CMK (cell line): ENCODE measurements around the gene STATH.
"Not testable (repeated sequence)": the region's sequence is repeated elsewhere in the genome, so short reads cannot be mapped to it uniquely, and the experiment has no call there.

ENCODE experiments used
- DNase-seq: peaks from one replicate; pipeline ENCODE4 v3.0.0-alpha.2; 2010; ENCODE audit warnings: low read depth

STATH gene, protein sequence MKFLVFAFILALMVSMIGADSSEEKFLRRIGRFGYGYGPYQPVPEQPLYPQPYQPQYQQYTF

DNA sequence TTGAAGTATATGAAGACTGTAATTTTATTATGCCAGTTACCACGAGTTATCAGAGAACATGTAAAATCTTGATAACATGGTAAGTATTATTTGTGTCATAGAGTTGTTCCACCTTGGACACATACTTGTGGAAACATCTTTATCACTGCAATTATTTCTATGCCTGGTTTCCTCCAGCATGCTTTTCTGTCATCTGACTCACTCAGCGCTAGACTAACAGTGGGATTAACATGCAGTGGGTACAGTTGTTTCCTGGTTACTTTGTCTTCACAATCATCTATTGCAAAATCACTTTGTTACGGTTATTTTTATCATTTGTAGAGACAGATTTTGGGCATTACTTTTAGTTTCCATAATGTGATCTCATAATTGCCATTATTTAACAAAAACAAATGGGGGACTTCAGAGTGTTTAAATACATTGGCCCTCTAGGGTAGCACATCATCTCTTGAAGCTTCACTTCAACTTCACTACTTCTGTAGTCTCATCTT, at the start of gene STATH:
STATH (plus strand) TSS at position 441 of the 491 bp plus-strand sequence. CDS start 2,472 bp downstream, outside the sequence.
- no peak for DNase-seq

DNA sequence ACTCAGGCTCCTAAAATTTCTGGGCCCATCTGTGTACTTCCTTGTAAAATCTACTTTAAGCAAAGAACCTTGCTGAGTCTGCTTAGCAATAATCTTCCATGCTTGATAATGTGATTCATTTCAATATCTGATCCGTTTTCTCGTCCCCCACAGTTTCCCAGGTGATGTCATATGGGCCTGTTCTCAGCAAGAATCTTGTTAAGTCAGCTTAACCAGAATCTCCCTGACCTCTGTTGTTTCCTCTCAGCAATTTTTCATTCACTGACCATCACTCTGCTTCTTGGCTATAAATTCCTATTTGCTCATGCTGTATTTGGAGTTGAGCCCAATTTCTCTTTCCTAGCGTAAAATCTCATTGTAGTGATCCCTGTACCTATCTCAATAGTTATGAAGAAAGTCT, 44.2 kb upstream of the STATH start:
- DNase-seq, result no peak

DNA sequence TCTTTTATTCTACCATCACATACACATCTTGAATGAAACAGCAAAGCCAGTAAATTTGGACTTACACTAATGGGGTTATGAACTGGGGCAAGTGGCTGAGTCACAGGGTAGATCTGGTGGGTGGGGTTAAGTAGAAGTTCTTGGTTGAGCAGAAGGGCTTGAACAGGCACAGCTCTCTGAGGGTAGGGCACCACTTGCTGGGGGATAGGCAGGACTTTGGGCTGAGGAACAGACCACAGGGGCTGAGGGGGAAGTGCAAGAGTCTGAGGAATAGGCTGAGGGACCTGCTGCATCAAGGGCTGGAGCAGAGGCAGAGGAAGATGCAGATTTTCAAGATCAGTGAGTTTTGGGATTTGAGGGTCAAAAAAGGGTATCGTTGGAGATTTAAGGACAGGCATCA, 38.6 kb upstream of the STATH start:
- no peak for DNase-seq

DNA sequence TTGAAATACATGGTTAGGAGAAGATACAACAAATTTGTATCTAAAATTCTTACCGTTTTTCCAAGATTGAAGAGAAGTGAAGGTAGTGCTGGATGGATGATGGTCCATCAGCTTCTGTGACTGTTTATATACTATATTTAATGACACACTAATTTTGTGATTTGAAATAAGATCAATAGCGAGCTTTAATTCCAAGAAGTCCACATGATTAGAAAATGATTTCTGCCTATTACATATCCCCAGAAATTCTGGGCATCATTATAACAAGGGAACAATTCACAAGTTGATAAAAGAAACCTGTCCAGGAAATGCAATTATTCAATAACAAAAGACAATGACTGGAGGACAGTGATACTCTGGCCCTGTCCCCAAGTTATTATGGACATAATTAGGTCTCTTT, 30.1 kb upstream of the STATH start, which contains the start of gene CSN2:
CSN2 (minus strand) TSS at position 101 of the 400 bp plus-strand sequence. CDS start 4,733 bp downstream, outside the sequence.
- no peak for DNase-seq

DNA sequence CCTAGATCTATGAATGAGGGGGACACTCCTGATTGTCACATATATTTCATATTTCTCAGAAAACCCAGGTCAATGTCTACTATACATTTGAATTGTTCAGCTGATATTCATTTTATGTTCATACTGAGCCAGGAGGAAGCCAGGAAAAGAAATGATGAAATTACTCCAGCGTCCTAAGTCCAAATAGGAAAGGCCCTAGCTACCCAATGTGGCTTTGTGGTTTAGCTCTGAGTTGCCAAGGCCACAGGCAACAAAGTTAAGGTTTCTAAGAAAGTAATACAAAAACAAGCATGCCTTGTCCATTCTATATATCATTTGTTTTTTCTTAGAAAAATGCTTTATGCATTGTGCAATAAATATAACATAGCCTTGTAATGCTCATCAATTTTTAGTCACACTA, 25.7 kb upstream of the STATH start:
- peak; percentile 18 for DNase-seq

DNA sequence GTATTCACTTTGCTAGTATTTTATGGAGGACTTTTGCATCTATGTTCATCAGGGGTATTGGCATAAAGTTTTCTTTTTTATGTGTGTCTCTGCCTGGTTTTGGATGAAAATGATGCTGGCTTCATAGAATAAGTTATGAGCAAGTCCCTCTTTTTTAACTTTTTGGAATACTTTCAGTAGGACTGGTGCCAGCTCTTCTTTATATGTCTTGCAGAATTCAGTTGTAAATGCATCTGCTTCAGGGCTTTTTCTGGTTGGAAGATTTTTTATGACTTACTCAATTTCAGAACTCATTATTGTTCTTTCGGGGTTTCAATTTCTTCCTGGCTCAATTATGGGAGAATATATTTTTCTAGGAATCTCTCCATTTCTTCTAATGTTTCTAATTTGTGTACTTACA, 21.1 kb upstream of the STATH start:
- no peak for DNase-seq

DNA sequence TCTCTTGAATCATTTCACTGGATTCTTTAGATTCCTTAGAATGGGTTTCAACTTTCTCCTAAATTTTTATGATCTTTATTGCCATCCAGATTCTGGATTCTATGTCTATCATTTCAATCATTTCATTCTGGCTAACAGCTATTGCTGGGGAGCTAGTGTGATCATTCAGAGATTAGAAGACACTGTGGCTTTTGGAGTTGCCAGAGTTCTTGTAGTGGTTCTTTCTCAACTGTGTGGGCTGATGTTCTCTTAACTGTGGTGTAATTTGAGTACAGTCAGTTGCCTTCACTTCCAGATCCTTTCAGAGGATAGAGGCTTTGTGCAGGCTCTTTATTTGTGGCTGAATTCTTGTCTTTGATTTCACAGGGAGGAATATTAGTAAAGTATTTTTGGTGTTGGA, 18.2 kb upstream of the STATH start:
- DNase-seq, result no peak

DNA sequence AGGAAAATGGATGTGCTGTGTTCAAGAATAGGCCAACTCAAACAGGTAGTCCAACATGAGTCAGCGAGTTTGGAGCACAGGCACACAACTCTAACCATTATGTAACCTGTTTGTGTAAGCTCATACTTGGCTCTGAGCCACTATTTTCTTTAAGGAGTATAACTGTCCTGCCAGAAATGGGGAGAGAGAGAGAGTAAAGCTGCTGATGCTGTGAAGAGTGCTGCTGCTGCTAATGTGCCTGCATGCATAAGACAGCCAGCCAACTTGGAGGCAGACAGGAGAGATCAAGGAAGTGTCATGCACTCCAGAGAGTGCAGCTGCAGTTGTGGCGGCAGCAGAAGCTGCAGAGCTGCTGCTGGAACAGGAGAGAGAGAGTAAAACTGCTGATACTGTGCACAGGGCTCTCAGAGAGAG, 11.7 kb upstream of the STATH start:
- no peak for DNase-seq

DNA sequence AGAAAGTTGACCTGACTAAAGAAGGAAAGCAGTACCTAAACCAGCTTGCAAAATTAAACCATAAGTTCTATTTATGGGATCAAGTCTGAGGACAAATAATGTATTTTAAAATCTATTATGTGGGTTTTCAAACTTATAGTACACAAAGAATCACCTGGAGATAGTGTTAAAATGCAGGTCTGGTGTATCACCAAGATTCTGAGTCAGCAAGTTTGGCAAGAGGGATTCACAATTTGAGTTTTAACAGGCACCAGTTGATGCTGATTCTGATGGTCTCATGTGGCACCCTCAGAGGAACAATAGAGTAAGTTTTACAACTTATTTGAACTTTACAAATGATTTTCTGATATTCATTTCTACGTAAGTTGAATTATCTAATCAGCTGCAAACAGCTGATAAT, 9.1 kb upstream of the STATH start:
- DNase-seq, result no peak

DNA sequence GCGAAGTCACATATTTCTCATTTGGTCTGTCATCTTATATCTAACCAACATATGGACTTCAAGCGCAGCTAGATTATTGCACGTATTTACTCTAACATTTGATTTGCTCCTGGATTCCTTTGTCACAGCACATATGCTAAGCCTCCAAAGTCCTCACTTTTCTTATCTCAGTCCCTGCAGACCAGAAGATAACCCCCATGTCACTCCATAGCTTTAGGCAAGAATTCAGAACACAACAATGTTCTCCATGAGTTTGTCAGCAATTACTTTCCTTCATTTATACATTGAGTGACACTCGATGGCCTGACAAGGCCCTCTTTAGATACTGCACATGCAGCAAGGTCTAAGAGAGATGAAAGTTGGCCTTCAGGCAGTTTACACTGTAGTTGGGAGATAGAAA, 4.8 kb upstream of the STATH start:
- DNase-seq, result no peak

DNA sequence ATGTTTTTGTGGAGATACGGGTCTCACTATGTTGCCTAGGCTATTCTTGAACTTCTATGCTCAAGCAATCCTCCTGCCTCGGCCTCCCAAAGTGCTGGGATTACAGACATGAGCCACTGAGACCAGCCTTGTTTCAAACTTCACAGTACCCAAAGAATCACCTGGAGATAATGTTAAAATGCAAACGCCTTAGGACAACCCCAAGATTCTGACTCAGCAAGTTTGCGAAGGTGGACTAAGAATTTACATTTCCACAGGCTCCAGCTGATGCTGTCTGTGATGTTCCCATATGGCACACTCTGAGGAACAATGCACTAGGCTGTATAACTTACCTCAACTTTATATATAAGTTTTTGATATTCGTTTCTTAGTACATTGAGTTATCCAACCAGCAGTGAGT, 984 bp upstream of the STATH start:
- DNase-seq, result no peak

DNA sequence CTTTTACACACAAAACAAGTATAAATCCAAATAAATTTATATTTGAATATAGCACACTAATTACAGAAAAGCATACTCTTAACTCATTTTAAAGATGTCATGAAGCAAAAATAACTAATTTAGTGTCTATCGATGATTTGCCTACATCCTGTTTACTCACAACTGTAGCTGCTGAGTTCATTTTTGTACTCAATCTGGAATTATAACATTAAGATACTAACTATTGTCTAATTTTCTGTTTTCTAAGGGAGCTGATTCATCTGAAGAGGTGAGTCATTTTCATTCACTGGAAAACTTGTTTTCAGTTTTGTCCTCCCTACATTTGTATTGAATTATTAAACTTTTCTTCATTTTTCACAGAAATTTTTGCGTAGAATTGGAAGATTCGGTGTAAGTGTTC, 3.7 kb downstream of the STATH start:
- no peak for DNase-seq

DNA sequence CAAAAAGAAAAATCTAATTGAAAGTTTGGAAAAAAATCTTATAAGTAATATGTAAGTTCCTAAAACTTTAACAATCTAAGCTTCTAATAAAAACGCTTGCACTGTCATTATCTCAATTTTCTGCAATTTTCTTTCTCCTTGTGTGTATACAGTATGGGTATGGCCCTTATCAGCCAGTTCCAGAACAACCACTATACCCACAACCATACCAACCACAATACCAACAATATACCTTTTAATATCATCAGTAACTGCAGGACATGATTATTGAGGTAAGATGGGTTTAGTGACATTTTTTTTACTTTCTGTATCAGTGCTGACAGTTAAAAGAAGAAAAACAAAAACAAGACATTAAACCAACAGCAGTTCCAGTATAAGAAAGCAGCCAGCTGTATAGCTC, 4.9 kb downstream of the STATH start:
- DNase-seq, result peak; percentile 29

DNA sequence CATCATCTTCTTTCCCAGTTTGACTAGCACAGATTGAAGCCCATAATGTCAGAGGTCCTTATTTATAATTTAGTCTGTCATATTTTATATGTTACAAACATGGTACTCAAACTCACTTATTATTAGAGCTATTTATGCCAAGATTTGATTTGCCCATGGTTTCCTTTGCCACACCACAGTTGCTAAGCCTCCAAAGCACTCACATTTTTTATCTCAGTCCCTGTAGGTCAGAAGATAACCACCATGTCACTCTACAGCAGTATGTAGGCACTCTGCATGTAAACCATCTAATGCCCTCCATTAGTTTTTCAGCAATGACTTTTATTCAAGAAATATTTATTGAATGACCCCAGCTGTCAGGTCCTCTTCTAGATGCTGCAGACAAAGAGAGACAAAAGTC, 6.7 kb downstream of the STATH start:
- DNase-seq, result no peak

DNA sequence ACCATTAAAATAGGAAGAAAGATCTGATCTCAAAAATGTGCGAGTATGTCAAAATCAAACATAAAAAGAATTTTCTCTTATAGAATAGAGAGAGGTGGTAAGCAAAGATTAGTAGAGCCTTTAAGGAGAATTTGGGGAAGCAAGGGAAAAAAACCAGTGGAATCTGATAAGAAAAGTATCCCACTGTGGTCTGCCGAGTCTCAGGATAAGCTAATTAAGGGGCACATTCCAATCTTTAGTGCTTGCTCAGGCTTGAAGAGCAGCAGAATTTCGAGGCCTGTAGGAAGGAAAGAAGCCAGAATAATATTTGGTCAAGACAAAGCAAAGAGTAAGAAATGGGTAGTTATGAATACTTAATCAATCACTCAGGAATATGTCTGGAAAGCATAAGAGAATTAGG, 13.0 kb downstream of the STATH start:
- DNase-seq, result no peak

DNA sequence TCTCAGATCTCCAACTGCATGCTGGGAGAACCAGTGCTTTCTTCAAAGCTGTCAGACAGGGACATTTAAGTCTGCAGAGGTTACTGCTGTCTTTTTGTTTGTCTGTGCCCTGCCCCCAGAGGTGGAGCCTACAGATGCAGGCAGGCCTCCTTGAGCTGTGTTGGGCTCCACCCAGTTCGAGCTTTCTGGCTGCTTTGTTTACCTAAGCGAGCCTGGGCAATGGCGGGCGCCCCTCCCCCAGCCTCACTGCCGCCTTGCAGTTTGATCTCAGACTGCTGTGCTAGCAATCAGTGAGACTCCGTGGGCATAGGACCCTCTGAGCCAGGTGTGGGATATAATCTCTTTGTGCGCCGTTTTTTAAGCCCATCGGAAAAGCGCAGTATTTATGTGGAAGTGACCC, 23.2 kb downstream of the STATH start:
- DNase-seq, result not testable (repeated sequence)

DNA sequence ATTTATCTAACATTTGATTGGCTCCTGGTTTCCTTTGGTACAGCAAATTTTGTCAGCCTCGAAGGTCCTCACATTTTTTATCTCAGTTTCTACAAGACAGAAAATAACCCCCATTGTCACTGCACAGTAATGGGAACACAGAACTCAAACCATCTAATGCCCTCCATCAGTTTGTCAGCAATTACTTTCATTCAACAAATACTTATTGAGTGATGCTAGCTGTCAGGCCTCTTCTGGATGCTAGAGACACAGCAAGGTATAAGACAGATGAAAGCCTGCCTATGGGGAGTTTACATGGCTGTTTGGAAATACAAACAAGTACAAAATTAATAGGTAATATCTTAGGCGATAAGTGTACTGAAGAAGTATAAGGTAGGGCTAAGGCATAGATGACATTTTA, 27.5 kb downstream of the STATH start:
- no peak for DNase-seq

DNA sequence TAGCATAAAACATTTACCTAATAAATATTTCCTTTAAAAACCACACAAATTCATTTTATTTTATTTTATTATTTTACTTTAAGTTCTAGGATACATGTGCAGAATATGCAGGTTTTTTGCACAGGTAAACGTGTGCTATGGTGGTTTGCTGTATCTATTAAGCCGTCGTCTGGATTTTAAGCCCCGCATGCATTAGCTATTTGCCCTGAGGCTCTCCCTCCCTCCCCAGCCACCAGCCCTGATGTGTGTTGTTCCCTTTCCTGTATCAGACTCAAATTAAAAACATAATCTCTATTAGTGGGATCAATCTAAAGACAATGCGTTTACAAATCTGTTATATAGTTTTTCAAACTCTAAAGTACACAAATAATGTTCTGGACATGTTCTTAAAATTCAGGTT, 31.2 kb downstream of the STATH start:
- no peak for DNase-seq

DNA sequence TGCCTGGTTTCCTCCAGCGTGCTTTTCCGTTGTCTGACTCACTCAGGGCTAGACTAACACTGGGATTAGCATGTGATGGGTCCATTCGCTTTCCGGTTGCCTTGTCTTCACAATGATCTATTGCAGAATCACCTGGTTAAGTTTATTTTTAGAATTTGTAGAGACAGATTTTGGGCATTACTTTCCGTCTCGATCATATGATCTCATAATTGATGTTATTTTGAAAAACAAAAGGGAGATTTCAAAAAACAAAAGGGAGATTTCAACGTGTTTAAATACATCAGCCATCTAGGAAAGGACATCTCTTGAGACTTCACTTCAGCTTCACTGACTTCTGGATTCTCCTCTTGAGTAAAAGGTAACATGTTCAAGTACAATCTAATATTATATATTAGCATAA, 32.4 kb downstream of the STATH start, which contains the start of gene HTN3:
HTN3 (plus strand) TSS at position 301 of the 400 bp plus-strand sequence. CDS start 2,282 bp downstream, outside the sequence.
- DNase-seq, result not testable (repeated sequence)

DNA sequence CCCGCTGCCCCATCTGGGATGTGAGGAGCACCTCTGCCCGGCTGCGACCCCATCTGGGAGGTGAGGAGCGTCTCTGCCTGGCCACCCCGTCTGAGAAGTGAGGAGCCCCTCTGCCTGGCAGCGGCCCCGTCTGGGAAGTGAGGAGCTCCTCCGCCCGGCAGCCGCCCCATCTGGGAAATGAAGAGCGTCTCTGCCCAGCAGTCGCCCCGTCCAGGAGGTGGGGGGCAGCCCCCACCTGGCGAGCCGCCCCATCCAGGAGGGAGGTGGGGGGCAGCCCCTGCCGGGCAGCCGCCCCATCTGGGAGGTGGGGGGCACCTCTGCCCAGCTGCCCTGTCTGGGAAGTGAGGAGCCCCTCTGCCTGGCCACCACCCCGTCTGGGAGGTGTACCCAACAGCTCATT, 41.8 kb downstream of the STATH start:
- DNase-seq, result not testable (repeated sequence)

DNA sequence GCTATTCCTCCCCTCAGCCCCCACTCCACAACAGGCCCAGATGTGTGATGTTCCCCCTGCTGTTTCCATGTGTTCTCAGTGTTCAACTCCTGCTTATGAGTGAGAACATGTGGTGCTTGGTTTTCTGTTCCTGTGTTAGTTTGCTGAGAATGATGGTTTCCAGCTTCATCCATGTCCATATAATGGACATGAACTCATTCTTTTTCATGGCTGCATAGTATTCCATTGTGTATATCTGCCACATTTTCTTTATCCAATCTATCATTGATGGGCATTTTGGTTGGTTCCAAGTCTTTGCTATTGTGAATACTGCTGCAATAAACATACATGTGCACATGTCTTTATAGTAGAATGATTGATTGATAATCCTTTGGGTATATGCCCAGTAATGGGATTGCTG, 44.2 kb downstream of the STATH start:
- DNase-seq, result not testable (repeated sequence)

DNA sequence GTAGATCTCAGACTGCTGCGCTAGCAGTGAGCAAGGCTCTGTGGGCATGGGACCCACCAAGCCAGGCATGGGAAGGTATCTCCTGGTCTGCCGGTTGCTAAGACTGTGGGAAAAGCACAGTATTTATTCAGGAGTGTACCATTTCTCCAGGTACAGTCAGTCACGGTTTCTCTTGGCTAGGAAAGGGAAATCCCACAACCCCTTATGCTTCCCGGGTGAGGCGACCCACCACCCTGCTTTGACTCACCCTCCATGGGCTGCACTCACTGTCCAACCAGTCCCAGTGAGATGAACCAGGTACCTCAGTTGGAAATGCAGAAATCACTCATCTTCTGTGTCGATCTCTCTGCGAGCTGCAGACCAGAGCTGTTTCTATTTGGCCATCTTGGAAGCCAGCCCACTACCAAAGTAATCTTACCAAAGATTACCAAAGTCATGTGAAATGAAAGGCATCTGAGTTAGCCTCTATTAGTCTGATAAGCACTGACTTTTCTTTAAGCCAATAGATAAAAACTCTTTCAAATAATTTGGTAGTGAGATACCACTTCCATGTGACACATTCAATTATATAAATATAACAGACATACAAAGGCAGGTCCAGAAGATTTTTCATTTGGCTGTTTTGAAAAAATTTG, 46.0 kb downstream of the STATH start:
- no peak for DNase-seq

DNA sequence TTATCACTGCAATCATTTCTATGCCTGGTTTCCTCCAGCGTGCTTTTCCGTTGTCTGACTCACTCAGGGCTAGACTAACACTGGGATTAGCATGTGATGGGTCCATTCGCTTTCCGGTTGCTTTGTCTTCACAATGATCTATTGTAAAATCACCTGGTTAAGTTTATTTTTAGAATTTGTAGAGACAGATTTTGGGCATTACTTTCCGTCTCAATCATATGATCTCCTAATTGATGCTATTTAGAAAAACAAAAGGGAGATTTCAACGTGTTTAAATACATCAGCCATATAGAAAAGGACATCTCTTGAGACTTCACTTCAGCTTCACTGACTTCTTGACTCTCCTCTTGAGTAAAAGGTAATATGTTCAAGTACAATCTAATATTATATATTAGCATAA, 54.4 kb downstream of the STATH start, which contains the start of gene HTN1:
HTN1 (plus strand) TSS at position 301 of the 400 bp plus-strand sequence. CDS start 2,639 bp downstream, outside the sequence.
- not testable (repeated sequence) for DNase-seq
